Astrocyte (in vitro differentiated cells and primary cell): Measurements from ENCODE around the gene KRI1. TPM values are rescaled to one million over a fixed set of nuclear protein-coding genes. Genes with fewer than 3 reads are reported as not detected.

Source experiments
- DNase-seq: peaks from one replicate; pipeline ENCODE4 v3.0.0-alpha.2; 2010; ENCODE audit warnings: low read depth
- FAIRE-seq: peaks from 2 replicates; lab custom pipeline; 2011; peaks lifted over from hg19 to GRCh38; lab: Jason Lieb, UNC
- H2AFZ ChIP-seq: 2 replicates; pipeline ENCODE4 v1.6.0; 2012; ENCODE audit warnings: low read depth, low read length, inconsistent platforms
- H3K27ac ChIP-seq: 2 replicates; pipeline ENCODE4 v1.5.1; 2011; ENCODE audit warnings: low read depth, low read length, inconsistent platforms
- H3K27me3 ChIP-seq: 2 replicates; pipeline ENCODE4 v1.6.0; 2011; ENCODE audit warnings: low read length, inconsistent platforms; ENCODE audit not compliant: insufficient read depth
- H3K36me3 ChIP-seq: 2 replicates; pipeline ENCODE4 v1.5.1; 2011; ENCODE audit warnings: low read length, inconsistent platforms; ENCODE audit not compliant: insufficient read depth
- H3K4me1 ChIP-seq: 2 replicates; pipeline ENCODE4 v1.5.1; 2011; ENCODE audit warnings: low read length, inconsistent platforms; ENCODE audit not compliant: insufficient read depth
- H3K4me2 ChIP-seq: 2 replicates; pipeline ENCODE4 v1.6.0; 2012; ENCODE audit warnings: low read length, inconsistent platforms
- H3K4me3 ChIP-seq: 2 replicates; pipeline ENCODE4 v1.5.1; 2011; ENCODE audit warnings: low read depth, mild to moderate bottlenecking, low read length, inconsistent platforms; ENCODE audit not compliant: insufficient read depth
- H3K79me2 ChIP-seq: 2 replicates; pipeline ENCODE4 v1.6.0; 2012; ENCODE audit warnings: mild to moderate bottlenecking, low read length, inconsistent platforms; ENCODE audit not compliant: insufficient read depth
- H3K9ac ChIP-seq: 2 replicates; pipeline ENCODE4 v1.6.0; 2012; ENCODE audit warnings: mild to moderate bottlenecking, low read length, inconsistent platforms
- H3K9me3 ChIP-seq: 2 replicates; pipeline ENCODE4 v1.5.1; 2012; ENCODE audit warnings: low read depth, mild to moderate bottlenecking, low read length, inconsistent platforms; ENCODE audit not compliant: insufficient read depth
- H4K20me1 ChIP-seq: 2 replicates; pipeline ENCODE4 v1.6.0; 2012; ENCODE audit warnings: low read length, inconsistent platforms; ENCODE audit not compliant: insufficient read depth
- H3K27ac Mint-ChIP-seq: one replicate; pipeline ENCODE4 v1.8.0; 2021; ENCODE audit warnings: mild to moderate bottlenecking, mixed read lengths; ENCODE audit not compliant: unreplicated experiment
- H3K27me3 Mint-ChIP-seq: one replicate; pipeline ENCODE4 v1.8.0; 2021; ENCODE audit warnings: low read depth, mixed read lengths; ENCODE audit not compliant: unreplicated experiment
- H3K36me3 Mint-ChIP-seq: one replicate; pipeline ENCODE4 v1.8.0; 2021; ENCODE audit warnings: low read depth, mixed read lengths; ENCODE audit not compliant: unreplicated experiment
- H3K4me1 Mint-ChIP-seq: one replicate; pipeline ENCODE4 v1.8.0; 2021; ENCODE audit warnings: low read depth, mixed read lengths; ENCODE audit not compliant: unreplicated experiment
- H3K4me3 Mint-ChIP-seq: one replicate; pipeline ENCODE4 v1.8.0; 2021; ENCODE audit warnings: mild to moderate bottlenecking, moderate library complexity, mixed read lengths; ENCODE audit not compliant: unreplicated experiment
- H3K9me3 Mint-ChIP-seq: one replicate; pipeline ENCODE4 v1.8.0; 2021; ENCODE audit warnings: mild to moderate bottlenecking, mixed read lengths; ENCODE audit not compliant: unreplicated experiment
- CTCF ChIP-seq: IDR thresholded peaks from 2 replicates; pipeline ENCODE4 v1.5.1; 2011; ENCODE audit warnings: low read depth, mild to moderate bottlenecking, inconsistent platforms, low read length, moderate library complexity; ENCODE audit not compliant: insufficient read depth
- EZH2 ChIP-seq: IDR thresholded peaks from 2 replicates; pipeline ENCODE4 v1.6.1; 2012; ENCODE audit warnings: mild to moderate bottlenecking, low read length, inconsistent platforms; ENCODE audit not compliant: insufficient read depth
- total RNA-seq: library from RNA; stranded (reverse); gene quantifications from 2 replicates; pipeline ENCODE4 v1.2.1, GENCODE V29; 2021

Gene KRI1
- total RNA-seq, 1 donor from 2014 or later, result 14.1 TPM

- Histone ChIP-seq H3K79me2 (no peaks in the 10 kb centered on the region), H3K9me3 (no peaks in the 10 kb centered on the region), H3K27ac (no peak overlapping the region), H2AFZ (no peak overlapping the region), H3K4me3 (no peak overlapping the region), H3K36me3 (no peaks in the 10 kb centered on the region), H3K9ac (no peak overlapping the region), H3K27me3 (peaks cover 10% of the 10 kb centered on the region), H3K4me2 (no peak overlapping the region), H4K20me1 (no peaks in the 10 kb centered on the region), H3K4me1 (no peaks in the 10 kb centered on the region)
- FAIRE-seq (no peak), DNase-seq (no peak)
- Mint-ChIP-seq H3K4me3 (no peak overlapping the region), H3K36me3 (no peaks in the 10 kb centered on the region), H3K9me3 (no peaks in the 10 kb centered on the region), H3K27ac (no peak overlapping the region), H3K27me3 (peaks cover 24% of the 10 kb centered on the region), H3K4me1 (peaks cover 2% of the 10 kb centered on the region)
- TF ChIP-seq CTCF (no peak), EZH2 (no peak)
Observed at GRCh38 chr19:10538204-10538983, 27.4 kb downstream of the KRI1 start.

GRCh38 chr19:10537668-10538067 is 28.1 kb downstream of the KRI1 start:
- Histone ChIP-seq H3K36me3 (no peaks in the 10 kb centered on the region), H3K4me2 (no peak overlapping the region), H4K20me1 (no peaks in the 10 kb centered on the region), H3K4me3 (no peak overlapping the region), H3K4me1 (no peaks in the 10 kb centered on the region), H3K9me3 (no peaks in the 10 kb centered on the region), H3K79me2 (no peaks in the 10 kb centered on the region), H2AFZ (no peak overlapping the region), H3K27me3 (peaks cover 10% of the 10 kb centered on the region), H3K27ac (no peak overlapping the region), H3K9ac (no peak overlapping the region)
- FAIRE-seq, result no peak
- Mint-ChIP-seq H3K9me3 (no peaks in the 10 kb centered on the region), H3K4me1 (peaks cover 2% of the 10 kb centered on the region), H3K27ac (no peak overlapping the region), H3K4me3 (no peak overlapping the region), H3K27me3 (peaks cover 24% of the 10 kb centered on the region), H3K36me3 (peaks cover under 1% of the 10 kb centered on the region)
- no peak for DNase-seq
- TF ChIP-seq CTCF (no peak), EZH2 (no peak)

- H3K4me3 ChIP-seq, result no peak overlapping the region
- H3K36me3 ChIP-seq, result no peaks in the 10 kb centered on the region
- no peaks in the 10 kb centered on the region for H3K79me2 ChIP-seq
- H3K9me3 Mint-ChIP-seq, result no peaks in the 10 kb centered on the region
- no peak overlapping the region for H3K27ac Mint-ChIP-seq
- no peak overlapping the region for H3K27ac ChIP-seq
- H3K4me3 Mint-ChIP-seq, result no peak overlapping the region
- peaks cover 1% of the 10 kb centered on the region for H3K36me3 Mint-ChIP-seq
- H4K20me1 ChIP-seq, result no peaks in the 10 kb centered on the region
- no peak overlapping the region for H2AFZ ChIP-seq
- H3K4me1 Mint-ChIP-seq, result peaks cover 2% of the 10 kb centered on the region
- no peak for DNase-seq
- no peaks in the 10 kb centered on the region for H3K4me1 ChIP-seq
- no peak overlapping the region for H3K9ac ChIP-seq
- peaks cover 10% of the 10 kb centered on the region for H3K27me3 ChIP-seq
- H3K4me2 ChIP-seq, result no peak overlapping the region
- FAIRE-seq, result no peak
- TF ChIP-seq EZH2 (no peak), CTCF (no peak)
- H3K27me3 Mint-ChIP-seq, result peaks cover 22% of the 10 kb centered on the region
- no peaks in the 10 kb centered on the region for H3K9me3 ChIP-seq
Observed at GRCh38 chr19:10535613-10536012, 30.2 kb downstream of the KRI1 start.
